GM23338 (cell line): ENCODE data around the gene ZSCAN26.

Experiments
- CREB1 ChIP-seq: fragments of 250-450 bp; sonication (Bioruptor Pico); IDR thresholded peaks from 2 replicates; pipeline ENCODE4 v1.5.0; 2020; ENCODE audit warnings: low read depth, mild to moderate bottlenecking, moderate library complexity
- EZH2 ChIP-seq: fragments of 200-600 bp; sonication (generic); IDR thresholded peaks from one replicate; pipeline ENCODE4 v1.8.0; 2017; ENCODE audit warnings: antibody characterized with exemption, mild to moderate bottlenecking, low read depth; ENCODE audit not compliant: unreplicated experiment
- EZH2phosphoT487 ChIP-seq: fragments of 200-600 bp; sonication (generic); IDR thresholded peaks from one replicate; pipeline ENCODE4 v1.8.1; 2018; ENCODE audit warnings: antibody characterized with exemption; ENCODE audit not compliant: unreplicated experiment
- JUNB ChIP-seq: IDR thresholded peaks from one replicate; pipeline ENCODE4 v1.6.1; 2016; ENCODE audit warnings: antibody characterized with exemption; ENCODE audit not compliant: unreplicated experiment
- NANOG ChIP-seq: IDR thresholded peaks from 2 replicates; pipeline ENCODE4 v1.6.1; 2016; ENCODE audit warnings: antibody characterized with exemption, borderline replicate concordance
- POLR2AphosphoS5 ChIP-seq: IDR thresholded peaks from 2 replicates; pipeline ENCODE4 v1.6.1; 2016; ENCODE audit warnings: antibody characterized with exemption, low read depth
- STAT1 ChIP-seq: IDR thresholded peaks from one replicate; pipeline ENCODE4 v1.6.1; 2016; ENCODE audit warnings: antibody characterized with exemption; ENCODE audit not compliant: unreplicated experiment
- ZNF114 ChIP-seq: fragments of 250-450 bp; sonication (Bioruptor Pico); IDR thresholded peaks from 2 replicates; pipeline ENCODE4 v1.5.0; 2020; ENCODE audit warnings: mild to moderate bottlenecking, moderate library complexity
- ZNF331 ChIP-seq: fragments of 250-450 bp; sonication (Bioruptor Pico); IDR thresholded peaks from 2 replicates; pipeline ENCODE4 v1.5.0; 2020; ENCODE audit warnings: low read depth, mild to moderate bottlenecking, moderate library complexity
- ZNF462 ChIP-seq: fragments of 250-450 bp; sonication (Bioruptor Pico); IDR thresholded peaks from 2 replicates; pipeline ENCODE4 v1.5.0; 2020; ENCODE audit warnings: mild to moderate bottlenecking, moderate library complexity
- TF ChIP-seq, protein P1 (sequence below), 2 experiments: fragments of 200-600 bp in 1 of 2; sonication (generic) in 1 of 2; conservative IDR thresholded peaks; 2 replicates each; pipeline versions ENCODE4 v1.5.1 to v1.6.1; 2016 to 2017; ENCODE audit warnings: antibody characterized with exemption in 2 of 2, low read depth in 2 of 2, mild to moderate bottlenecking in 2 of 2, moderate library complexity in 1 of 2
- TF ChIP-seq, protein P2 (sequence below): IDR thresholded peaks from one replicate; pipeline ENCODE4 v1.6.1; 2018; ENCODE audit warnings: antibody characterized with exemption; ENCODE audit not compliant: unreplicated experiment
- TF ChIP-seq, protein P3 (sequence below): IDR thresholded peaks from 2 replicates; pipeline ENCODE4 v1.6.1; 2016; ENCODE audit warnings: antibody characterized with exemption

- TF ChIP-seq, protein P1, sequence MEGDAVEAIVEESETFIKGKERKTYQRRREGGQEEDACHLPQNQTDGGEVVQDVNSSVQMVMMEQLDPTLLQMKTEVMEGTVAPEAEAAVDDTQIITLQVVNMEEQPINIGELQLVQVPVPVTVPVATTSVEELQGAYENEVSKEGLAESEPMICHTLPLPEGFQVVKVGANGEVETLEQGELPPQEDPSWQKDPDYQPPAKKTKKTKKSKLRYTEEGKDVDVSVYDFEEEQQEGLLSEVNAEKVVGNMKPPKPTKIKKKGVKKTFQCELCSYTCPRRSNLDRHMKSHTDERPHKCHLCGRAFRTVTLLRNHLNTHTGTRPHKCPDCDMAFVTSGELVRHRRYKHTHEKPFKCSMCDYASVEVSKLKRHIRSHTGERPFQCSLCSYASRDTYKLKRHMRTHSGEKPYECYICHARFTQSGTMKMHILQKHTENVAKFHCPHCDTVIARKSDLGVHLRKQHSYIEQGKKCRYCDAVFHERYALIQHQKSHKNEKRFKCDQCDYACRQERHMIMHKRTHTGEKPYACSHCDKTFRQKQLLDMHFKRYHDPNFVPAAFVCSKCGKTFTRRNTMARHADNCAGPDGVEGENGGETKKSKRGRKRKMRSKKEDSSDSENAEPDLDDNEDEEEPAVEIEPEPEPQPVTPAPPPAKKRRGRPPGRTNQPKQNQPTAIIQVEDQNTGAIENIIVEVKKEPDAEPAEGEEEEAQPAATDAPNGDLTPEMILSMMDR (conservative IDR thresholded peaks at IDR 0.05; ENCODE audit: low read depth in 2 of 2), result no peak
- TF ChIP-seq, protein P2, sequence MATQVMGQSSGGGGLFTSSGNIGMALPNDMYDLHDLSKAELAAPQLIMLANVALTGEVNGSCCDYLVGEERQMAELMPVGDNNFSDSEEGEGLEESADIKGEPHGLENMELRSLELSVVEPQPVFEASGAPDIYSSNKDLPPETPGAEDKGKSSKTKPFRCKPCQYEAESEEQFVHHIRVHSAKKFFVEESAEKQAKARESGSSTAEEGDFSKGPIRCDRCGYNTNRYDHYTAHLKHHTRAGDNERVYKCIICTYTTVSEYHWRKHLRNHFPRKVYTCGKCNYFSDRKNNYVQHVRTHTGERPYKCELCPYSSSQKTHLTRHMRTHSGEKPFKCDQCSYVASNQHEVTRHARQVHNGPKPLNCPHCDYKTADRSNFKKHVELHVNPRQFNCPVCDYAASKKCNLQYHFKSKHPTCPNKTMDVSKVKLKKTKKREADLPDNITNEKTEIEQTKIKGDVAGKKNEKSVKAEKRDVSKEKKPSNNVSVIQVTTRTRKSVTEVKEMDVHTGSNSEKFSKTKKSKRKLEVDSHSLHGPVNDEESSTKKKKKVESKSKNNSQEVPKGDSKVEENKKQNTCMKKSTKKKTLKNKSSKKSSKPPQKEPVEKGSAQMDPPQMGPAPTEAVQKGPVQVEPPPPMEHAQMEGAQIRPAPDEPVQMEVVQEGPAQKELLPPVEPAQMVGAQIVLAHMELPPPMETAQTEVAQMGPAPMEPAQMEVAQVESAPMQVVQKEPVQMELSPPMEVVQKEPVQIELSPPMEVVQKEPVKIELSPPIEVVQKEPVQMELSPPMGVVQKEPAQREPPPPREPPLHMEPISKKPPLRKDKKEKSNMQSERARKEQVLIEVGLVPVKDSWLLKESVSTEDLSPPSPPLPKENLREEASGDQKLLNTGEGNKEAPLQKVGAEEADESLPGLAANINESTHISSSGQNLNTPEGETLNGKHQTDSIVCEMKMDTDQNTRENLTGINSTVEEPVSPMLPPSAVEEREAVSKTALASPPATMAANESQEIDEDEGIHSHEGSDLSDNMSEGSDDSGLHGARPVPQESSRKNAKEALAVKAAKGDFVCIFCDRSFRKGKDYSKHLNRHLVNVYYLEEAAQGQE, result no peak
- no peak for TF ChIP-seq EZH2
- no peak for TF ChIP-seq POLR2AphosphoS5
- TF ChIP-seq CREB1 (CRISPR knock-in tag), result no peak
- TF ChIP-seq ZNF331 (CRISPR knock-in tag), result no peak
- no peak for TF ChIP-seq JUNB
- TF ChIP-seq EZH2phosphoT487, result no peak
- TF ChIP-seq STAT1, result no peak
- TF ChIP-seq, protein P3, sequence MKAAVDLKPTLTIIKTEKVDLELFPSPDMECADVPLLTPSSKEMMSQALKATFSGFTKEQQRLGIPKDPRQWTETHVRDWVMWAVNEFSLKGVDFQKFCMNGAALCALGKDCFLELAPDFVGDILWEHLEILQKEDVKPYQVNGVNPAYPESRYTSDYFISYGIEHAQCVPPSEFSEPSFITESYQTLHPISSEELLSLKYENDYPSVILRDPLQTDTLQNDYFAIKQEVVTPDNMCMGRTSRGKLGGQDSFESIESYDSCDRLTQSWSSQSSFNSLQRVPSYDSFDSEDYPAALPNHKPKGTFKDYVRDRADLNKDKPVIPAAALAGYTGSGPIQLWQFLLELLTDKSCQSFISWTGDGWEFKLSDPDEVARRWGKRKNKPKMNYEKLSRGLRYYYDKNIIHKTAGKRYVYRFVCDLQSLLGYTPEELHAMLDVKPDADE, result no peak
- no peak for TF ChIP-seq ZNF114
- no peak for TF ChIP-seq NANOG
- TF ChIP-seq ZNF462 (CRISPR knock-in tag), result no peak
Observed at GRCh38 chr6:28296520-28297060, 29.6 kb downstream of the ZSCAN26 start.
